GM12874 (cell line): Measurements from ENCODE around the gene HADH.

Experiments
- CTCF ChIP-seq: IDR thresholded peaks from 2 replicates; pipeline ENCODE4 v1.5.1; 2011; ENCODE audit warnings: low read depth, mild to moderate bottlenecking, control low read depth, low read length, moderate library complexity; ENCODE audit not compliant: insufficient read depth

Gene HADH

DNA sequence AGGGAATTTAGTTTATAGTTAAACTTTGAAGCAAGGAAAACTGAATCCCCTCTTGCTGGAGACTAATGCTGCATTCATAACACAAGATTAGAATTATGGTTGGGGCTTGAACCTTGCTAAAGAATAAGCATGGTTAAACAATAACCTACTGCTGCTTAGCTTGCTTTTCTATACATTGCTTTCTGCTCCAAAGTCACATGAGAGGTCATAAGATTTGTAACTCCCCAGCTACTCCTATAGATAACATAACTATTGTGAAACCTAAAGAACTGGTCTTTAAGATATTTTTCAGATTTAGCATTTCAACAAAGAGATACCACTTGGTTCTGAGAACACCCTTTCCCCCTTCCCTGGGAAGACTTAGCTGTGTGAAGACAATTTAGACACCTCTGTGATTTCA lies 17.1 kb upstream of the HADH start:
- TF ChIP-seq CTCF = no peak

DNA sequence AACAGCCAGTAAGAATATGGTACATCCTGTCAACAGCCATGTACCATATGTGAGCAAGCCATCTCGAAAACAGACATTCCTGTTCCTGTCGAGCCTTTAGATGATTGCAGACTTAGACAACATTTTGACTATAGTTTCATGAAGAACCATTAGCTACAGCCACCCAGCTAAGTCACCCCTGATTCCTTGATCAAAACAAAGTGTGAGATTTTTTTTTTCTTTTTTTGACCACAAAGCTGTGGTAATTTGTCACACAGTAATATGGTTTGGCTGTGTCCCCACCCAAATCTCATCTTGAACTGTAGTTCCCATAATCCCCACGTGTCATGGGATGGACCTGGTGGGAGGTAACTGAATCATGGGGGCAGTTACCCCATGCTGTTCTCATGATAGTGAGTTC lies 15.2 kb upstream of the HADH start:
- no peak for TF ChIP-seq CTCF

GRCh38 chr4:107977482-107977881 lies 12.2 kb upstream of the HADH start:
- no peak for TF ChIP-seq CTCF

- no peak for TF ChIP-seq CTCF
Observed at GRCh38 chr4:107977966-107978705, 11.6 kb upstream of the HADH start.

GRCh38 chr4:107978716-107979451 lies 10.8 kb upstream of the HADH start:
- no peak for TF ChIP-seq CTCF

- TF ChIP-seq CTCF = no peak
Observed at GRCh38 chr4:107987916-107988762, 1.6 kb upstream of the HADH start.

DNA sequence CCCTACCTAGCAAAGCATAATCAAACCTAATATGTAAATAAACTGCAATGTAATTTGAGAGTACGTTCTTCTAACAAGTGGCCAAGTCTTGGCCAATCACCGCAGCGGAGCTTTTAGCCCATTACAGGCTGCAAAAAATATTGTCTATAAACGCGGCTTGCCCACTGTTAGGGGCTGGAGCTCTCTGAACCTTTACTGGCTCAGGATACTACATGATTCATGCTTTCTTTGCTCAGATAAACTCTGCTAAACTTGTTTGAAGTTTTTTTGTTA lies 990 bp upstream of the HADH start:
- TF ChIP-seq CTCF = no peak
